Heart left ventricle (tissue), 16 donors: ENCODE measurements around the gene SUSD1. TPM values are rescaled to one million over a fixed set of nuclear protein-coding genes. Genes with fewer than 3 reads are reported as not detected.

Experiments used
- ATAC-seq, 4 donors: fragments of 200-7000 bp; cut with Tn5 transposase; one replicate each; pipeline ENCODE4 v1.9.1; 2020 to 2022; ENCODE audit warnings: moderate library complexity in 4 of 4, mild to moderate bottlenecking in 3 of 4, moderate number of reproducible peaks in 1 of 4
- DNase-seq, 5 donors: peaks; one replicate each; pipeline ENCODE4 v3.0.0-alpha.2; 2020
- H3K27ac ChIP-seq, 12 donors: fragments of 200-600 bp; sonication (generic) in 4 of 12; one replicate each; pipeline versions ENCODE4 v1.5.0 to v1.8.0; 2016 to 2022; ENCODE audit warnings: mild to moderate bottlenecking in 2 of 12
- H3K27me3 ChIP-seq, 9 donors: fragments of 200-600 bp; sonication (generic) in 2 of 9; one replicate each; pipeline versions ENCODE4 v1.5.1 to v1.8.0; 2016 to 2022; ENCODE audit warnings: mild to moderate bottlenecking in 3 of 9
- H3K36me3 ChIP-seq, 9 donors: fragments of 200-600 bp; sonication (generic) in 2 of 9; one replicate each; pipeline versions ENCODE4 v1.5.0 to v1.8.0; 2018 to 2022; ENCODE audit warnings: mild to moderate bottlenecking in 2 of 9
- H3K4me1 ChIP-seq, 12 donors: fragments of 200-600 bp; sonication (generic) in 4 of 12; one replicate each; pipeline versions ENCODE4 v1.5.0 to v1.8.0; 2016 to 2022; ENCODE audit warnings: mild to moderate bottlenecking in 3 of 12
- H3K4me3 ChIP-seq, 12 donors: fragments of 200-600 bp; sonication (generic) in 4 of 12; one replicate each; pipeline versions ENCODE4 v1.5.0 to v1.8.0; 2017 to 2022; ENCODE audit warnings: mild to moderate bottlenecking in 9 of 12, moderate library complexity in 4 of 12
- H3K9me3 ChIP-seq, 12 donors: fragments of 200-600 bp; sonication (generic) in 4 of 12; one replicate each; pipeline versions ENCODE4 v1.5.0 to v1.8.0; 2016 to 2022; ENCODE audit warnings: mild to moderate bottlenecking in 1 of 12
- CTCF ChIP-seq, 12 donors: fragments of 200-600 bp; sonication (generic) in 4 of 12; IDR thresholded peaks; one replicate each; pipeline versions ENCODE4 v1.5.0 to v1.8.0; 2018 to 2022; ENCODE audit warnings: antibody characterized with exemption in 12 of 12, mild to moderate bottlenecking in 5 of 12
- POLR2A ChIP-seq, 2 donors: fragments of 450-650 bp; IDR thresholded peaks; one replicate each; pipeline ENCODE4 v1.6.1; 2017; ENCODE audit warnings: antibody characterized with exemption in 2 of 2, mild to moderate bottlenecking in 2 of 2, moderate library complexity in 2 of 2
- WGBS, 4 donors: extraction: QIAGEN DNeasy Blood & Tissue Kit in 2 of 4; methylation state at CpG; one replicate each; pipeline versions ENCODE4 v1.1.5 to v1.1.7; 2013 to 2018; 5-methylcytosine and 5-hydroxymethylcytosine counted together
- intact Hi-C, 10 donors: fragments of 100-400 bp; cut with DNase I; formaldehyde crosslinking; loops; one replicate each; pipeline versions ENCODE4 v1.11.1 to v1.14.2; 2022
- polyA plus RNA-seq, 2 donors: library from polyadenylated mRNA; stranded (reverse); fragments of 200-250 nt; gene quantifications; one replicate each; pipeline ENCODE4 v1.2.3, GENCODE V29; 2013
- total RNA-seq, 9 donors: library from RNA; depleted of rRNA in 2 of 9; stranded (reverse); fragments of >200 nt in 2 of 9; fragmentation: NEBNext Ultra II Directional in 3 of 9; extraction: Animal tissue kit (Norgen Biotek cat#: 25700) in 3 of 9; gene quantifications; one replicate each; pipeline versions ENCODE4 v1.1.0 to v1.2.4, GENCODE V29; 2016 to 2023
- donor health status: ischemic (EF 13 %, LVEDD 7.1; RV severe dilation, severe dysfunction).
- donor health status: healthy with polysubstance abuse.
- donor health status: DM: no; HTN: yes; CAD: no.
- donor health status: DM: no; HTN: no; CAD: no.
- donor health status: ischemic (EF 25% LVEDD 6.9; RV normal size, moderate dysfunction).
- donor health status: ischemic (EF 25% LVEDD 5.7; RV mildly dilated, moderate dysfunction).
- donor health status: healthy.
- donor health status: DM: yes; HTN: yes; CAD: no.
- donor health status: ischemic (EF 35%, LVEDD 5.7; RV mildly dilated, moderate dysfunction).
- donor health status: nonischemic (EF 11% LVEDD 7.7; RV severe dilation, severe dysfunction).
- donor health status: DM: yes; HTN: yes; CAD: no.
- donor health status: PGD.
- donor health status: ischemic (EF 29% LVEDD 5.4; RV normal size, mild dysfunction).
- donor health status: nonischemic (EF 23%, LVEDD 6.1; RV moderate dilation, normal function).

SUSD1 gene
- total and polyA plus RNA-seq, 11 donors: 1.0 to 22.7 (median 6.0) TPM

- ATAC-seq: no peak
These were observed 9.1 kb upstream of the SUSD1 start for GRCh38 chr9:112184221-112184620.

GRCh38 chr9:112180387-112180881 lies 5.3 kb upstream of the SUSD1 start:
- Histone ChIP-seq H3K9me3 (no peaks in the 10 kb centered on the region), H3K36me3 (no peaks in the 10 kb centered on the region), H3K4me1 (peaks cover 0 to 43% (median 10%) of the 10 kb centered on the region in 12 donors), H3K4me3 (no peak overlapping the region), H3K27ac (peak overlapping the region in 2 of 12 donors; percentile 24 to 60), H3K27me3 (no peaks in the 10 kb centered on the region)
- DNase-seq (no peak), ATAC-seq (no peak)
- intact Hi-C loops: no loop called here
- 47 to 64% (median 48%) methylated on average over 3 of the region's 3 CpGs for WGBS, 4 donors
- TF ChIP-seq POLR2A (IDR thresholded peaks at IDR 0.05) (no peak), CTCF (IDR thresholded peaks at IDR 0.05) (no peak)

More at GRCh38 chr9:112184221-112184620, 9.1 kb upstream of the SUSD1 start:
- H3K4me1 ChIP-seq: peaks cover 0 to 19% (median 9%) of the 10 kb centered on the region in 12 donors
- no peak for TF ChIP-seq CTCF (IDR thresholded peaks at IDR 0.05)
- no peak for TF ChIP-seq POLR2A (IDR thresholded peaks at IDR 0.05)
- no peaks in the 10 kb centered on the region for H3K36me3 ChIP-seq
- intact Hi-C loops: no loop called here
- DNase-seq: no peak
- no peak overlapping the region for H3K27ac ChIP-seq
- H3K4me3 ChIP-seq: no peak overlapping the region
- no peaks in the 10 kb centered on the region for H3K27me3 ChIP-seq
- H3K9me3 ChIP-seq: no peaks in the 10 kb centered on the region
- WGBS, 4 donors: 79 to 91% (median 83%) methylated on average over 3 of the region's 3 CpGs

GRCh38 chr9:112179816-112180215 lies 4.7 kb upstream of the SUSD1 start:
- intact Hi-C loops: loop anchor here in 3 of 10 donors (5.0 to 10.0 kb wide), 4 partner anchors 55 to 155 kb away; partner anchors contain the start of gene PTBP3 (in 2 of the 3)
- TF ChIP-seq CTCF (IDR thresholded peaks at IDR 0.05): no peak
- TF ChIP-seq POLR2A (IDR thresholded peaks at IDR 0.05): no peak
- Histone ChIP-seq H3K27me3 (no peaks in the 10 kb centered on the region), H3K27ac (peak overlapping the region in 2 of 12 donors; percentile 24 to 38), H3K4me1 (peaks cover 0 to 46% (median 10%) of the 10 kb centered on the region in 12 donors), H3K9me3 (no peaks in the 10 kb centered on the region), H3K36me3 (no peaks in the 10 kb centered on the region), H3K4me3 (no peak overlapping the region)
- no peak for ATAC-seq
- WGBS, 4 donors: 66 to 78% (median 74%) methylated on average over 4 of the region's 4 CpGs
- no peak for DNase-seq

- H3K27me3 ChIP-seq: no peaks in the 10 kb centered on the region
- no peak for TF ChIP-seq CTCF (IDR thresholded peaks at IDR 0.05)
- no peak for TF ChIP-seq POLR2A (IDR thresholded peaks at IDR 0.05)
- intact Hi-C loops: loop anchor here in 3 of 10 donors (5.0 to 10.0 kb wide), 4 partner anchors 58 to 158 kb away; partner anchors contain the start of gene PTBP3 (in 2 of the 3)
- ATAC-seq (no peak), DNase-seq (no peak)
- H3K36me3 ChIP-seq: no peaks in the 10 kb centered on the region
- WGBS, 4 donors: 80 to 87% (median 85%) methylated on average over 5 of the region's 5 CpGs
- H3K4me3 ChIP-seq: no peak overlapping the region
- H3K9me3 ChIP-seq: no peaks in the 10 kb centered on the region
- peak overlapping the region in 1 of 12 donors; percentile 32 for H3K27ac ChIP-seq
- peaks cover 0 to 72% (median 16%) of the 10 kb centered on the region in 12 donors for H3K4me1 ChIP-seq
These were observed 1.4 kb upstream of the SUSD1 start for GRCh38 chr9:112176524-112176923.
